COLO829 (cell line): ENCODE data around the gene CNPY2.
A peak's percentile ranks its signal among the peaks of the same experiment; 100 is the strongest.
"Not testable (repeated sequence)": the region's sequence is repeated elsewhere in the genome, so short reads cannot be mapped to it uniquely, and the experiment has no call there.

ENCODE experiments used
- DNase-seq: peaks from one replicate; pipeline ENCODE4 v3.0.0; 2012; ENCODE audit warnings: low spot score

CNPY2 gene

DNA sequence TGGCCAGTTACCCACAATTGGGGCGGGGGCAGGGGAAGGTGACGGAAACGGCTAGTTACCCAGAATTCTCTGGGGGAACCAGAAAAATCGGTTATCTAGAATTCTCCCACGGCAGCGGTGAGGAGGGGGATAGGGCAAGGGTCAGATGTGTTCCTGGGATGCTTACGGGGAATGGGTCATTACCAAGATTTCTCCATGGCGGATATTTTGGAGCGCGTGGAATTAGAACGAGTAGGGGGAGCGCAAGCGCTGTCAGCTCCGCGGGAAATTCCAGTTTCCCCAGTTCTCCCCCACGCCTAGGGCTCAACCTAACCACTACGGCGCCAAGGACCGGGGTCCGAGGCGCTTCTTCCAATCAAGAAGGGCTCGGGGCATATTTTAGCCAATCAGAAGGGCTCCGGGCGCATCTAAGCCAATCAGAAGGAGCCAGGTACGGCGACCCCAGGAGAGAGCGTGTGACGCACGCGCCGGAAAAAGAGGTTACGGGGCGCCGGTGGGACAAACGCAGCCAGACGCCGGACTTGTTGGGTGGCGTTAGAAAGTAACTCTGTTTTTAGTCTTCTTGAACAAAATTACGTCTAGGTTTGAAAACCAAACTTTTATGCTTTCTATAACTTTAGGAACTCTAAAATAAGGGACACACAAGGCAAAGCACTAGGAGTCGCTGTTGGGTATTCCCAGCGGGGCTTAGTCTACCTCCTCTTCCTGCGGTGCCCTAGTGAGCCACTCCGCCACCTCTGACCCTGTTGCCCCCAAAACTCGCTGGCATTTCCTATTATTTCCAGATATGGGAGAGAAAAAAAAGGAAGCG, 18.1 kb upstream of the CNPY2 start, which contains the start of gene PAN2:
Gene PAN2 (minus strand): TSS at position 322 of the 811 bp plus-strand sequence. CDS start 906 bp downstream, outside the sequence.
- DNase-seq = peak; percentile 99

GRCh38 chr12:56333197-56333678, 17.4 kb upstream of the CNPY2 start:
- DNase-seq = no peak

GRCh38 chr12:56332512-56333196, 16.9 kb upstream of the CNPY2 start:
- no peak for DNase-seq

- no peak for DNase-seq
These were observed 15.2 kb upstream of the CNPY2 start for GRCh38 chr12:56330936-56331490.

GRCh38 chr12:56326533-56326932, 10.7 kb upstream of the CNPY2 start:
- no peak for DNase-seq

DNA sequence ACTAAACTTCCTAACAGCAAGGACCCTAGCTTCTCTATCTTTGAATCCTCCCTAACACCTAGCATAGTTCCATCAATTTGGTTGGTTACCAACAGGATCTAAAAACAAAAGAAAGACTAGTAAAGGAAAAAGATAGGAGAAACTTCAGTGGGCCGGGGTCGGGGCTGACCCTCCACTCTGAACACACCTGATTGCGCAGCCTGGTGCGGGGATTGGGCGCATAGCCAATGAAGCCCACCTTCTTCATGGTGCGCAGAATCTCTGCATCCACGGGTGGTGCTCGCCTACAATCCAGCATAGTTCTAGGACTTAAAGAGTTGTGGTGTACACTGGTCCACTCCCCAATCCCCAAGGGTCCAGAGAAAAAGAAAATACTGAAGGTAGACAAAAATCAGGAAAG, 10.3 kb upstream of the CNPY2 start:
- DNase-seq = no peak

DNA sequence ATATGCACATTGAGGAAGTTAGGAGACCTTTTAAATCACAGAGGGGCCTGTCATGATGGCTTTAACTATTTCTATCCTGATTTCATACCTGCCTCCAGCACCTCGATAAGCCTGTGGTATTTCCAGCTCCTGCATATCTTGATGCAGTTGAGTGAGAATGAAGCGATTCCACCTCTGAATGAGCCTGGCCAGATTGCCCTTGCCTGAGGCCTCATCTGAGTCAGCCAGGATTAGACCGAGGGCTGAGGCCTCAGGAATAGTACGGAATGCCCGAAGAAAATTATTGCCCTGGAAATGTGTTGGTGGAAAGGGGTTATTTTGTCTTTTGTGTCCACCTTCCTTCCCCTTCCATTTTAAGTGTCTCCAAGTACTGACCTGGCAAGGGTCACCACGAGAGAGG, 8.4 kb upstream of the CNPY2 start:
- DNase-seq = no peak

- not testable (repeated sequence) for DNase-seq
These were observed 5.8 kb upstream of the CNPY2 start for GRCh38 chr12:56321610-56322009.

DNA sequence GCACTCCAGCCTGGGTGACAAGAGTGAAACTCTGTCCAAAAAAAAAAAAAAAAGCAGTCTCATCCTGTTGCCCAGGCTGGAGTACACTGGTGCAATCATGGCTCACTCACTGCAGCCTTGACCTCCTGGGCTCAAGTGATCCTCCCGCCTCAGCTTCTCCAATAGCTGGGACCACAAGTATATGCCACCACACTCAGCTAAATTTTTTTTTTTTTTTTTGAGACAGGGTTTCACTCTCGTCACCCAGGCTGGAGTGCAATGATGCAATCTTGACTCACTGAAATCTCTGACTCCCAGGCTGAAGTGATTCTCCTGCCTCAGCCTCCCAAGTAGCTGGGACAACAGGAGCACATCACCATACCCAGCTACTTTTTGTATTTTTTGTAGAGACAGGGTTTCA, 5.2 kb upstream of the CNPY2 start:
- no peak for DNase-seq

GRCh38 chr12:56317675-56318074, 1.9 kb upstream of the CNPY2 start:
- no peak for DNase-seq

- peak; percentile 47 for DNase-seq
These were observed 553 bp downstream of the CNPY2 start for GRCh38 chr12:56315249-56315621.

DNA sequence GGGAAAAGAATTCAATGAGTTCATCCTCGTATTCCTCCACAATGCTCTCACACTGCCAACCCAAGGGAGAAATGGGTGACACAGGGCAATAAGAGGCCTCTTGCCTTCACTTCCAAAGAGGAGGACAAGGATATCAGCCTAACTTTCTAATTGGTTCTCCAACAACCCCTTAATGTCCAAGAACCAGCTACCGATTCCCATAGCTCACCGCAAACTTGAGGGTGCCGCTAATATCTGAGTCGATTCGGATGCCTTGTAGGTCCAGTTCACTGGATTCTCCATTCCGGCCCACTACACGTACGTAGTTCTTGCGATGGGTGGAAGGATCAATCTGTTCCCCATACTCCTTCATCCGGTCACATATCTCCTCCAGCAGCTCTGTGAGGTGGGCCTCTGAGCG, 4.8 kb downstream of the CNPY2 start:
- no peak for DNase-seq

DNA sequence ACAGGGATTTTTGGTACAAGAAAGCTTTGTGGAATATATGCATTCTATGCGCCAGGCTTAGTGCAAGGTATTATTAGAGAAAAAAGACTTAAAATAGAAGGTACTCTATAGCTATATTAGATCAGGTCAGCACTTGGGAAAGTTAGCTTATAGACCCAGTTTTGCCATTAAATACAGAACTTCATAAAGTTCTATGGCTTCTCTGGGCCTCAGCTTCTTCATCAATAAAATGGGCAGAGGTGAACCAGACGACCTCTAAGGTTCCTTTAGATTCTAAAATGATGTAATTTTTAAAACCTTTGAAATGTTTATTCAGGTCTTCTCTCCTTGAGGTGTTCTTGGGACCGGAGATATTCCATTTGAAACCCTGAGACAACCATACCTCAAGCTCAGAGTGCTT, 7.1 kb downstream of the CNPY2 start:
- no peak for DNase-seq

GRCh38 chr12:56307221-56307965, 8.4 kb downstream of the CNPY2 start:
- DNase-seq = no peak

DNA sequence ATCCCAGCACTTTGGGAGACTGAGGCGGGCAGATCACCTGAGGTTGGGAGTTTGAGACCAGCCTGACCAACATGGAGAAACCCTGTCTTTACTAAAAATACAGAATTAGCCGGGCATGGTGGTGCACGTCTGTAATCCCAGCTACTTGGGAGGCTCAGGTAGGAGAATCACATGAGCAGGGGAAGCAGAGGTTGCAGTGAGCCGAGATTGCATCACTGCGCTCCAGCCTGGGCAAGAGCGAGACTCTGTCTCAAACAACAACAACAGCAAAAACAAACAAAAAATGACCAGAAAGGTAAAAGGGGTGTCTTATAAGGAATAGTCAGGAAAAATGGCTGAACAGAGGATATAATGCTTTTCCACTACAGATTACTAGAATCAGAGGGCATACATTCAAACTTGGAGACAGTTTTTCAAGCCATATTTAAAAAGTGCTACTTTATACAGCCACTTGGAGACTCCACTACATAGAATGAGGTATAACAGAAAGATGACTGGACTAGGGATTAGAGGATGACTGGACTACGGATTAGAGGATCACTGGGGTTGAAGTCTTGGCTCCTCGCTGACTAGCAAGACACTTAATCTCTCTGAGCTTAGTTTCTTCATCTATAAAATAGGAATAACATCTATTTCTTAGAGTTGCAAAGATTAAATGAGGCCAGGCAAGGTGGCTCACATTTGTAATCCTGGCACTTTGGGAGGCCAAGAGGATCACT, 10.8 kb downstream of the CNPY2 start:
- no peak for DNase-seq

DNA sequence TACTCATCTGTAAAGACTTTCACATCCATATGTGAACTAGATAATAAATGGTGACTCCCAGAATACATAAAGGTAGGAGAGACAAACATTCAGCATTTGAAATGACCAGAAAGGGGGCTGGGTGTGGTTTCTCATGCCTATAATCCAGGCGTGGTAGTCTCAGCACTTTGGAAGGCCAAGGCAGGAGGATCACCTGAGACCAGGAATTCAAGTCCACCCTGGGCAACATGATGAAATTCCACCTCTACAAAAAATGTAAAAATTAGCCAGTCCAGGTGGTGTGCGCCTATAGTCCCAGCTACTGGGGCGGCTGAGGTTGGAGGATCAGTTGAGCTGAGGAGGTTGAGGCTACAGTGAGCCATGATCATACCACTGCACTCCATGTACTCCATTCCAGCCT, 11.5 kb downstream of the CNPY2 start:
- DNase-seq = no peak

DNA sequence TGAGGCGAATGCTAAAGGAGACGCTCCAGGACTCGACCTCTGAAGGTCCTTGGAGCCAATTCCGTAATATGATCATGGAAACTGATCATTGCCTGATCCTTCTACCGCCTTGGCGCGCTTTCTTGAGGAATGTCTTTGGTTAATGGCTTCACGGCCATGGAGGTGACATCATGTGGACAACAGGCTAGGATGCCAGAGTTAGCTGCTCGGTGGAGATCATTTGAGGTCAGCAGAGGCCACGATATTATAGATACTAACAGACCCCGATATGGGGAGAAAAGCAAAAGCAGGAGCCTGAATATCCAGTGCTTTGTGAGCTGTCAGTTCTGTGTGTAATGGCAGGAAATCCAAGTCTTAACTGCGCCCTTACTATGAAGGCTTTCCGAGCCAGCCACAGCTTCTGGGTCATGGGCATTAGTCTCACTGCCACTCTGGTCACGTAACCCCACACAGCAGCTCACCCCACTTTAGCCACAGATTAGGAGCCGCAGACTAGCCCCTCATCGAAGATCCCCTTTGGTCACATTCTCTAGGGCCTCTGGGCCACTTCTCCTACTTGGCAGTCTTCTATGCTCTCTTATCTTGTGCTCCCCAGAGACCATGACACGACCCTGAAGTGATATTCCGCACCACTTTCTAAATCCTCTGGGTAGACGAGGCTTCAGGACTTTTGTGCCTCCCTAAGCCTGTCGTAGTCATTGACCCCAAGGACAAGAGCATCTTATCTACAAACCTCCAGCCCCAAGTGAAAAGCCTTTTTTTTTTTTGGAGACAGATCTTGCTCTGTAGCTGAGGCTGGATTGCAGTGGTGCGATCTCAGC, 14.9 kb downstream of the CNPY2 start:
- no peak for DNase-seq

DNA sequence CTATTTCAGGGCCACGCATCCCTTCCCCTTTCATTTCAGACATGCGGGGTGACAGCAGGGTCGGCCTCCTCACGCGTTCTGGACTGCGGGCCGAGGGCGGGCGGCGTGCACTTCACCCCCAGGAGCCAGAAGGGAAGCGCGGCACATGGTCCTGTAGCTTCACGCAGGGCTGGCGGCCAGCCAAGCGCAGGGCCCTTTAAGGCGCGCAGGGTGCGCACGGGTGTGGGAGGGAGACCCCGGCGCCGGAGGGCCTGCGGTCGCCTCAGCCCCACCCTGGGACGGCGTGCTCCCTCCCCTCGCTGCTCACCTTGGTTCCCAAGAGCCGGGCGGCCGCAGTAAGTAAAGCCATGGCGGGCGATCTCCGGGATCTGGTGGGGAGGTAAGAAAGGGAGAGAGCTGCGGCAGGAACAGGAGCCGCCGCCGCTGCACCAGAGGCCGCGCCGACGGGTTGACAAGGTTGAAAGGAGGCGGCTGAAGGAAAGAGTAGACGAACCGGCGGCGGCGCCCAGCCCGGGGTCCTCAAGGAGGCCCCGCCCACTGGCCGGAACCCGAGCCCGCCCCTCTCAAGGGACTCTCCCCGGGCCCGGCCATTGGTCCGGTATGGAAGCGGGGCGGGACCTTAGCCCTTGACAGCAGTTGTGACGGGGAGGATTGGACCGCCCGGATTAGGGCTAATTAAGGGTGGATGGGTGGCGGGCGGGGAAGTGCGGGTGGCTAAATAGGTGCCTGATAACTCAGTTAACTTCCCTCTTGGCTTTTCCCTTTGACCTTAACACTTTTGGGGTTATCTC, 15.7 kb downstream of the CNPY2 start, which contains the start of gene CS:
Gene CS (minus strand): TSS at position 478 of the 791 bp plus-strand sequence. CDS start 129 bp downstream, at position 349.
- peak; percentile 97 for DNase-seq

- DNase-seq = peak; percentile 7
These were observed 16.4 kb downstream of the CNPY2 start for GRCh38 chr12:56299308-56299852.
